GM23248 (cell line): ENCODE results near the gene SLC44A5.

Experiments used
- EZH2 ChIP-seq: fragments of 200-600 bp; sonication (generic); IDR thresholded peaks from 2 replicates; pipeline ENCODE4 v1.6.1; 2018; ENCODE audit warnings: antibody characterized with exemption, mild to moderate bottlenecking; ENCODE audit not compliant: insufficient read depth, poor library complexity, severe bottlenecking
- EZH2phosphoT487 ChIP-seq: fragments of 200-600 bp; sonication (generic); IDR thresholded peaks from 2 replicates; pipeline ENCODE4 v1.6.1; 2018; ENCODE audit warnings: antibody characterized with exemption, moderate library complexity, mild to moderate bottlenecking, low read depth; ENCODE audit not compliant: insufficient read depth

DNA sequence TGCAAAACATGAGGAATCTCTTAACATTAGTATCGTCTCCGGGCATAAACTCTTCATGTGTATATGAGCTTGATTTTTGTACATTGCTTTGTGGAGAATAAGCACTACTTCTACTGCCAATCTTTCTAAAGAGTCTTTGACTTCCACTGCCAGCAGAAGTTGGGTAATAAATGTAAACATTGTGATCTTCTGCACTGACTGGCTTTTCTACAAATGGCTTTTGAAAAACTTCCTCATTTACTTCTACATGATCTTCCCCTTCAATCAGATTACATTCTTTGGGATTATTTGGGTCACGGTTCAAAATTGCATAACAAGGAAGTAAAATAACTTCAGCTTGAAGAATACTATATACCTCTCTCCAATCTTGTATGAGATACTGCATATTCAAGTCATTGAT is 30.4 kb upstream of the SLC44A5 start:
- TF ChIP-seq EZH2 (no peak), EZH2phosphoT487 (no peak)
